SH-SY5Y (cell line): Measurements from ENCODE around the gene MILR1.

Experiments used
- GATA2 ChIP-seq: IDR thresholded peaks from 2 replicates; pipeline ENCODE4 v1.6.1; 2011; ENCODE audit warnings: mild to moderate bottlenecking, low read depth, low read length
- GATA3 ChIP-seq: IDR thresholded peaks from 2 replicates; pipeline ENCODE4 v1.6.1; 2011; ENCODE audit warnings: low read depth, mild to moderate bottlenecking, low read length, moderate library complexity

MILR1 gene

GRCh38 chr17:64503821-64504768 lies 55.2 kb downstream of the MILR1 start:
- no peak for TF ChIP-seq GATA2
- no peak for TF ChIP-seq GATA3

GRCh38 chr17:64504769-64505339 lies 55.9 kb downstream of the MILR1 start:
- TF ChIP-seq GATA2: no peak
- TF ChIP-seq GATA3: no peak

GRCh38 chr17:64505340-64506200 lies 56.7 kb downstream of the MILR1 start:
- no peak for TF ChIP-seq GATA3
- TF ChIP-seq GATA2: no peak

- TF ChIP-seq GATA2 (no peak), GATA3 (no peak)
Measured at GRCh38 chr17:64506201-64506575, 57.3 kb downstream of the MILR1 start, which contains the start of gene DDX5. Gene DDX5, minus strand, starts transcription at chr17:64506289. Its CDS starts 170 bp downstream, at chr17:64506119.

GRCh38 chr17:64506576-64507412 lies 57.9 kb downstream of the MILR1 start, which contains the start of gene CEP95:
Gene CEP95, plus strand, starts transcription at chr17:64506977. Its CDS starts 121 bp downstream, at chr17:64507098.
- TF ChIP-seq GATA3: no peak
- no peak for TF ChIP-seq GATA2

- no peak for TF ChIP-seq GATA3
- no peak for TF ChIP-seq GATA2
Measured at GRCh38 chr17:64507413-64507782, 58.5 kb downstream of the MILR1 start.

GRCh38 chr17:64508683-64509082 lies 59.8 kb downstream of the MILR1 start:
- TF ChIP-seq GATA3 (no peak), GATA2 (no peak)

- TF ChIP-seq GATA2 (no peak), GATA3 (no peak)
Measured at GRCh38 chr17:64509179-64509578, 60.3 kb downstream of the MILR1 start.

GRCh38 chr17:64515419-64515818 lies 66.5 kb downstream of the MILR1 start:
- TF ChIP-seq GATA2 (no peak), GATA3 (no peak)

- TF ChIP-seq GATA2: no peak
Measured at GRCh38 chr17:64515829-64516228, 66.9 kb downstream of the MILR1 start.
